PFSK-1 (cell line): Measurements from ENCODE around the gene TMEM11.

Source experiments
- FOXP2 ChIP-seq: optimal IDR thresholded peaks from 2 replicates; pipeline ENCODE3; 2011; ENCODE audit warnings: borderline replicate concordance, control low read depth, inconsistent platforms; ENCODE audit not compliant: insufficient read depth; ENCODE audit errors: extremely low read length, extremely low read depth
- POLR2AphosphoS5 ChIP-seq: IDR thresholded peaks from 2 replicates; pipeline ENCODE4 v1.6.1; 2012; ENCODE audit warnings: low read depth, mild to moderate bottlenecking, control low read depth, low read length, moderate library complexity

DNA sequence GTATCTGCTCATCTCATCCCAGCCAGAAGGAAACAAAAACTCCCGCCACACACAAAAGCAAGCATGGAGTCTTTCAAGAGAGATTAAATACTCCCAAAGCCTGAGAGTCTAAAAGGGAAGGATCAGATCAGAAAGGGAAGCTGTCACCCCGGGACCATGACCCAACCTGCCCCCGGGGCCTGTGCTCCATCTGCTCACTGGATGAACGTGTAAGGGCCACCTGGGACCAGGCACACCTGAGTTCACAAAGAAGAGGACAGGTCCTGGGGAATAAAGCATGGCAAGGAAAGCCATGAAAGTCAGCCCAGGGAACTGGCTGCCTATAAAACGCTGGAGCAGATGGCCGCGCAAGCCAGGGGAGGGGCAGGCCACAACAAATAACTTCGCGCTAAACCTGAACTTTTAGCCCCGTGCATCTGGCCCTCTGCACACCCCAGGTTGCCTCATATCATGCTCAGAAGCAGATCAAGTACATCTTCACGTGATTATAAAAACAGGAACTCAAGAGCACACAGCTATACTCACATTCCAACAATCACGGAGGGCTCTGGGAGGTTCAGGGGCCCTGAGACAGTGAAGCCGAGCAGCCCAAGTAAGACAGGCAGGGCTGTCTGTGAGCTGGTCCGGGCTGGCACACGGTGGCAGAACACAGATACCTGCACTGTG lies 3.4 kb downstream of the TMEM11 start:
- TF ChIP-seq FOXP2 (no peak), POLR2AphosphoS5 (no peak)
